Measurements from ENCODE around the gene HSD17B1.

HSD17B1 gene

DNA sequence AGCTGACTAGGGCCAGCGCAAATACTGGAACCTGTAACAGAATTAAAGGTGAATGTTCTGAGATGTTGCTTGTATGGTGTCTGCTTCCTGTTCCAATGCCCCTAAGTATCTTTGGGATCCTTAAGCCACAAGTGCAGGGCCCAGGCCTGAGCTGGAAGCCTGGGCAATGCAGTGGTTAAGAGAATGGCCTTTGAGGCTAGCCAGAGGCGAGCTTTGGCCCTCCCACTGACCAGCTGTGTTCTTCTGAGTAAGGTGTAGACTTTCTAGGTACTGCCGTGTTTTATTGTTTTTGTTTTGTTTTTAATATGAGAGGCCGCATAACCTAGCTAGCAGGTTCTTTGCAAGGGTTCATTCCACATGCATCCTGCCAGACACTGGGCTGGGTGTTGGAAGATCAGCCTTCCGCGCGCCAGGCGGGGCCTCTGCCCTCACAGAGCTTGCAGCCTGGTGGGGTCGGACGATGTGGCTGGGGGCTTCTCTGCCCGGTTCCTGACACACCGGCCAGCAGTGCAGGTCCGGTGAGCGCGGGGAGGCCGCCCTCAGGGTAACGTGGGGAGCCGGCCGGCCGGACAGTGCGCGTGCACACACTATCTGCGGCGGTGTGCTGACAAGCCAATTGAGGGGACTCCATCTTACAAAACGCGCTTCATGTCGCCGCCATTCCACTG, 13.6 kb downstream of the HSD17B1 start:
- Histone ChIP-seq H3K36me3 (replicated peaks; ENCODE audit: insufficient read depth, low read length) (peaks cover 3% of the 10 kb centered on the region; the same call in 1 of the 2 replicates), H3K79me2 (ENCODE audit: low read length) (peaks cover 70% of the 10 kb centered on the region), H3K9ac (ENCODE audit: low read length) (peak overlapping the region; percentile 80; the same call in 1 of the 2 replicates)

DNA sequence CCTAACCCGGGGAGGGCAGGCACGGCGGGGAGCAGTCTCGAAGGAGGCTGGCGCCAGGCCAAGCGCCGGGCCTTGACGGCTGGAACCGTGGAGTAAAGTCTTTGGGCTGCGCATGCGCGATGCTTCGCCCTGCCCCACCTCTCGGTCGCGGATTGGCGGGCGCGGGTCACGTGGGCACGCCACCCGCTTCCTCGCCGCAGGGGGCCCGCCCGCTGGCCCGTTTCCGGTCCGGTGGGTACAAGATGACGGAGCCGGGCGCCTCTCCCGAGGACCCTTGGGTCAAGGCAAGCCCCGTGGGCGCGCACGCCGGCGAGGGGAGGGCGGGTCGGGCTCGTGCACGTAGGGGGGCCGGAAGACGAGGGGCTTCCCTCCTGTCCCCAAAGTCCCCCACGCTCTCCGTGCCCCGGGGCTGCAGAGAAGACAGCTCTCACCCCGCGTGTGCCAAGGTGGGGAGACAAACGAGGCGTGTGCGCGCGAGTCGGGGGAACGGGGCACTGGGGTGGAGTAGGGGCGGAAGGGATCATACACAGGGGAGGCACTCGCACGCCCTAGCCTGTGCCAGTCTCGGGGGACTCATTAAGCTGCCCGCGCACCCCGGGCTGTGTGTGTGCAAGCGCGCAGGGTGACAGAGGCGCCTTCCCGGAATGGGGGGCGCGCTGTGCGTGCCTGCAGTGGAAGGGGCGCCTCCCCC, 14.3 kb downstream of the HSD17B1 start, which contains the start of gene MLX:
Gene MLX, plus strand, starts transcription at position 218 of the 691 bp plus-strand sequence. Its CDS starts 25 bp downstream, at position 243.
- Histone ChIP-seq H4K20me1 (ENCODE audit: insufficient read depth, low read length) (no peaks in the 10 kb centered on the region), H3K4me3 (ENCODE audit: low read length) (peak within 1 kb of the TSS; percentile 97), H2AFZ (ENCODE audit: low read length) (peak within 1 kb of the TSS; percentile 69), H3K79me2 (ENCODE audit: low read length) (peaks cover 74% of the 10 kb centered on the region), H3K9me2 (replicated peaks; ENCODE audit: insufficient read depth, low read length) (no peaks in the 10 kb centered on the region), H3K9ac (ENCODE audit: low read length) (peak within 1 kb of the TSS; percentile 80), H3K27me3 (replicated peaks; ENCODE audit: insufficient read depth, low read length) (no peaks in the 10 kb centered on the region), H3K9me3 (replicated peaks; ENCODE audit: insufficient read depth, low read length) (no peaks in the 10 kb centered on the region), H3K4me2 (ENCODE audit: low read depth, low read length) (peak within 1 kb of the TSS; percentile 94), H3K36me3 (replicated peaks; ENCODE audit: insufficient read depth, low read length) (peaks cover 3% of the 10 kb centered on the region; the same call in 1 of the 2 replicates), H3K4me1 (ENCODE audit: low read length) (peaks cover 17% of the 10 kb centered on the region), H3K27ac (ENCODE audit: low read length) (peak within 1 kb of the TSS; percentile 50; the same call in 1 of the 2 replicates), H3F3A (ENCODE audit: insufficient read depth, low read length) (peaks cover 13% of the 10 kb centered on the region; the same call in 1 of the 2 replicates)
- DNase-seq, result peak; percentile 93
- TF ChIP-seq, protein P1, sequence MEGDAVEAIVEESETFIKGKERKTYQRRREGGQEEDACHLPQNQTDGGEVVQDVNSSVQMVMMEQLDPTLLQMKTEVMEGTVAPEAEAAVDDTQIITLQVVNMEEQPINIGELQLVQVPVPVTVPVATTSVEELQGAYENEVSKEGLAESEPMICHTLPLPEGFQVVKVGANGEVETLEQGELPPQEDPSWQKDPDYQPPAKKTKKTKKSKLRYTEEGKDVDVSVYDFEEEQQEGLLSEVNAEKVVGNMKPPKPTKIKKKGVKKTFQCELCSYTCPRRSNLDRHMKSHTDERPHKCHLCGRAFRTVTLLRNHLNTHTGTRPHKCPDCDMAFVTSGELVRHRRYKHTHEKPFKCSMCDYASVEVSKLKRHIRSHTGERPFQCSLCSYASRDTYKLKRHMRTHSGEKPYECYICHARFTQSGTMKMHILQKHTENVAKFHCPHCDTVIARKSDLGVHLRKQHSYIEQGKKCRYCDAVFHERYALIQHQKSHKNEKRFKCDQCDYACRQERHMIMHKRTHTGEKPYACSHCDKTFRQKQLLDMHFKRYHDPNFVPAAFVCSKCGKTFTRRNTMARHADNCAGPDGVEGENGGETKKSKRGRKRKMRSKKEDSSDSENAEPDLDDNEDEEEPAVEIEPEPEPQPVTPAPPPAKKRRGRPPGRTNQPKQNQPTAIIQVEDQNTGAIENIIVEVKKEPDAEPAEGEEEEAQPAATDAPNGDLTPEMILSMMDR (IDR thresholded peaks at IDR 0.05; ENCODE audit: low read length), result no peak
- no peak for TF ChIP-seq EZH2 (optimal IDR thresholded peaks at IDR 0.05; ENCODE audit: low read depth, low read length)
- TF ChIP-seq EZH2phosphoT487 (IDR thresholded peaks at IDR 0.05; ENCODE audit: low read length), result no peak

More for the DNA sequence above, 13.6 kb downstream of the HSD17B1 start:
- Histone ChIP-seq H3K4me1 (ENCODE audit: low read length) (peaks cover 17% of the 10 kb centered on the region), H3K4me2 (ENCODE audit: low read depth, low read length) (peak overlapping the region; percentile 94), H3K9me3 (replicated peaks; ENCODE audit: insufficient read depth, low read length) (no peaks in the 10 kb centered on the region), H3K4me3 (ENCODE audit: low read length) (peak overlapping the region; percentile 97), H3F3A (ENCODE audit: insufficient read depth, low read length) (peaks cover 13% of the 10 kb centered on the region; the same call in 1 of the 2 replicates), H3K9me2 (replicated peaks; ENCODE audit: insufficient read depth, low read length) (no peaks in the 10 kb centered on the region), H2AFZ (ENCODE audit: low read length) (peak overlapping the region; percentile 69), H4K20me1 (ENCODE audit: insufficient read depth, low read length) (no peaks in the 10 kb centered on the region), H3K27me3 (replicated peaks; ENCODE audit: insufficient read depth, low read length) (no peaks in the 10 kb centered on the region), H3K27ac (ENCODE audit: low read length) (peak overlapping the region; percentile 22; the same call in 1 of the 2 replicates)
- TF ChIP-seq, protein P1 (IDR thresholded peaks at IDR 0.05; ENCODE audit: low read length), result no peak
- TF ChIP-seq EZH2phosphoT487 (IDR thresholded peaks at IDR 0.05; ENCODE audit: low read length), result no peak
- no peak for TF ChIP-seq EZH2 (optimal IDR thresholded peaks at IDR 0.05; ENCODE audit: low read depth, low read length)
- DNase-seq, result no peak

DNA sequence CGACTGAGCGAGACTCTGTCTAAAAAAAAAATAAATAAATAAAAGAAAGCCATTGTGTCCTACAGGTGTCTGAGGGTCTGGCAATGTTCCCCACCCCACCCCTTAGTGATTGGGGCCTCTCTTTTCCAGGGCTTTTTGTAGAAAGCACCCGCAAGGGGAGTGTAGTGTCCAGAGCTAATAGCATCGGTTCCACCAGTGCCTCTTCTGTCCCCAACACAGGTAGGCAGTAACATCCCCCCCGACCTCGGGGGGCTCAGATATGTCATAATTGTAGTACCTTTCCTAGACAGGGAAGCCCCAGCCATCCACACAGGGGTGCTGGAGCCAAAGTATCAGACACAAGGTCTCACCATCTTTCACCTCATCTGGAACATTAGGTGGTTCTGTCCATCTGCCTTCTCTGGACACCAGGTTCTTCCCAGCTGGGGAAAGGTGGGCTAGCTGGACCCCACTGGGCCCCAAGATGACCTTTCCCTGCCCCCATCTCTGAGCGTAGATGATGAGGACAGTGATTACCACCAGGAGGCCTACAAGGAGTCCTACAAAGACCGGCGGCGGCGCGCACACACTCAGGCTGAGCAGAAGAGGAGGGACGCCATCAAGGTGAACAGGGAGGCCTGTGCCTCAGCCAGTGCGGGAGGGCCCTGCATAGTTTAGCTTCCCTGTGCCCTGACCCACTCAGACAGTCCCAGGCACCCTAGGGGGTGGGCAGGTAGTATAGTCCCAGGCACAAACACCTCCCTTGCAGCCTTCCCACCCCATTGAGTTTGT, 15.8 kb downstream of the HSD17B1 start:
- Histone ChIP-seq H3K27ac (ENCODE audit: low read length) (no peak overlapping the region), H3K4me3 (ENCODE audit: low read length) (no peak overlapping the region), H3K4me2 (ENCODE audit: low read depth, low read length) (no peak overlapping the region; the same call in 1 of the 2 replicates)

More for the DNA sequence above, 15.8 kb downstream of the HSD17B1 start:
- no peaks in the 10 kb centered on the region for H3K27me3 ChIP-seq (replicated peaks; ENCODE audit: insufficient read depth, low read length)
- no peaks in the 10 kb centered on the region for H4K20me1 ChIP-seq (ENCODE audit: insufficient read depth, low read length)
- H3K4me1 ChIP-seq (ENCODE audit: low read length), result peaks cover 12% of the 10 kb centered on the region
- TF ChIP-seq, protein P1 (IDR thresholded peaks at IDR 0.05; ENCODE audit: low read length), result no peak
- TF ChIP-seq EZH2 (optimal IDR thresholded peaks at IDR 0.05; ENCODE audit: low read depth, low read length), result no peak
- no peak for TF ChIP-seq EZH2phosphoT487 (IDR thresholded peaks at IDR 0.05; ENCODE audit: low read length)
- peaks cover 14% of the 10 kb centered on the region; the same call in 1 of the 2 replicates for H3F3A ChIP-seq (ENCODE audit: insufficient read depth, low read length)
- H3K9me3 ChIP-seq (replicated peaks; ENCODE audit: insufficient read depth, low read length), result no peaks in the 10 kb centered on the region
- peaks cover 72% of the 10 kb centered on the region for H3K79me2 ChIP-seq (ENCODE audit: low read length)
- H2AFZ ChIP-seq (ENCODE audit: low read length), result no peak overlapping the region
- peaks cover 6% of the 10 kb centered on the region; the same call in 1 of the 2 replicates for H3K36me3 ChIP-seq (replicated peaks; ENCODE audit: insufficient read depth, low read length)
- no peak overlapping the region for H3K9ac ChIP-seq (ENCODE audit: low read length)
- H3K9me2 ChIP-seq (replicated peaks; ENCODE audit: insufficient read depth, low read length), result no peaks in the 10 kb centered on the region
- DNase-seq, result no peak
